Activated naive CD8-positive, alpha-beta T cell treated with anti-CD3 and anti-CD28 coated beads, Interleukin-2, amount 10 ng/mL, durations not matched to agents 7 days and 5 days (primary cell): ENCODE measurements around the gene GEMIN4. TPM values are rescaled to one million over a fixed set of nuclear protein-coding genes. Genes with fewer than 3 reads are reported as not detected.
A peak's percentile ranks its signal among the peaks of the same experiment; 100 is the strongest.

Experiments used
- ATAC-seq: fragments of 150-1000 bp; cut with Tn5 transposase; one replicate; pipeline ENCODE4 v1.10.0; 2021; ENCODE audit warnings: low read depth, moderate library complexity
- POLR2A ChIA-PET: fragments of 350-600 bp; sonication (Branson Sonifier 250); formaldehyde crosslinking; loops from one replicate; lab custom pipeline; 2021; ENCODE audit warnings: antibody characterized with exemption; lab: Charles Lee
- DNase-seq: peaks from one replicate; pipeline ENCODE4 v3.0.0; 2021
- H3K27ac Mint-ChIP-seq: one replicate; pipeline ENCODE4 v1.8.0; 2022; ENCODE audit warnings: mild to moderate bottlenecking, mixed read lengths
- H3K27me3 Mint-ChIP-seq: one replicate; pipeline ENCODE4 v1.8.0; 2022; ENCODE audit warnings: mild to moderate bottlenecking, moderate library complexity, mixed read lengths
- H3K36me3 Mint-ChIP-seq: one replicate; pipeline ENCODE4 v1.8.0; 2021; ENCODE audit warnings: mild to moderate bottlenecking, mixed read lengths
- H3K4me1 Mint-ChIP-seq: one replicate; pipeline ENCODE4 v1.8.0; 2021; ENCODE audit warnings: mixed read lengths
- H3K4me3 Mint-ChIP-seq: one replicate; pipeline ENCODE4 v1.8.0; 2022; ENCODE audit warnings: mild to moderate bottlenecking, moderate library complexity, mixed read lengths
- H3K9me3 Mint-ChIP-seq: one replicate; pipeline ENCODE4 v1.8.0; 2021; ENCODE audit warnings: mixed read lengths
- total RNA-seq, 2 experiments: library from RNA; stranded (reverse); gene quantifications; one replicate each; pipeline ENCODE4 v1.2.3, GENCODE V29; 2021

Gene GEMIN4
- total RNA-seq, 2 experiments from 2014 or later = 29.4 to 30.2 TPM

- Mint-ChIP-seq H3K4me3 (no peak overlapping the region), H3K4me1 (peaks cover 3% of the 10 kb centered on the region), H3K9me3 (peaks cover 3% of the 10 kb centered on the region), H3K27ac (no peak overlapping the region), H3K27me3 (peaks cover 3% of the 10 kb centered on the region), H3K36me3 (no peaks in the 10 kb centered on the region)
- ATAC-seq (no peak), DNase-seq (no peak)
- POLR2A ChIA-PET = no interaction called here
Observed at GRCh38 chr17:726271-726919, 25.7 kb downstream of the GEMIN4 start.

GRCh38 chr17:725746-726145 lies 26.3 kb downstream of the GEMIN4 start:
- H3K36me3 Mint-ChIP-seq = no peaks in the 10 kb centered on the region
- peaks cover 3% of the 10 kb centered on the region for H3K9me3 Mint-ChIP-seq
- H3K27me3 Mint-ChIP-seq = peaks cover 3% of the 10 kb centered on the region
- peaks cover 3% of the 10 kb centered on the region for H3K4me1 Mint-ChIP-seq
- DNase-seq (no peak), ATAC-seq (no peak)
- no peak overlapping the region for H3K4me3 Mint-ChIP-seq
- POLR2A ChIA-PET = interaction anchor here (0.7 kb wide), 1 partner anchor 25 kb away, joined by 3 read pairs; no protein-coding TSS in a partner anchor
- H3K27ac Mint-ChIP-seq = no peak overlapping the region

GRCh38 chr17:725084-725483 lies 27.0 kb downstream of the GEMIN4 start:
- Mint-ChIP-seq H3K27me3 (peaks cover under 1% of the 10 kb centered on the region), H3K4me3 (no peak overlapping the region), H3K9me3 (peaks cover 3% of the 10 kb centered on the region), H3K4me1 (no peaks in the 10 kb centered on the region), H3K27ac (no peak overlapping the region), H3K36me3 (no peaks in the 10 kb centered on the region)
- no peak for DNase-seq
- ATAC-seq = no peak
- POLR2A ChIA-PET = interaction anchor here (0.7 kb wide), 1 partner anchor 26 kb away, joined by 3 read pairs; no protein-coding TSS in a partner anchor

GRCh38 chr17:721540-721937 lies 30.5 kb downstream of the GEMIN4 start:
- H3K4me3 Mint-ChIP-seq = no peak overlapping the region
- POLR2A ChIA-PET = no interaction called here

GRCh38 chr17:720706-721539 lies 31.1 kb downstream of the GEMIN4 start:
- ATAC-seq (no peak), DNase-seq (no peak)
- no peaks in the 10 kb centered on the region for H3K36me3 Mint-ChIP-seq
- no peak overlapping the region for H3K27ac Mint-ChIP-seq
- H3K9me3 Mint-ChIP-seq = peaks cover 3% of the 10 kb centered on the region
- no peaks in the 10 kb centered on the region for H3K4me1 Mint-ChIP-seq
- no peak overlapping the region for H3K4me3 Mint-ChIP-seq
- POLR2A ChIA-PET = no interaction called here
- H3K27me3 Mint-ChIP-seq = peaks cover 3% of the 10 kb centered on the region

More at GRCh38 chr17:721540-721937, 30.5 kb downstream of the GEMIN4 start:
- ATAC-seq (no peak), DNase-seq (no peak)
- Mint-ChIP-seq H3K27ac (no peak overlapping the region), H3K27me3 (peaks cover 3% of the 10 kb centered on the region), H3K9me3 (peaks cover 3% of the 10 kb centered on the region), H3K4me1 (no peaks in the 10 kb centered on the region), H3K36me3 (no peaks in the 10 kb centered on the region)

- no peak overlapping the region for H3K4me3 Mint-ChIP-seq
- peaks cover 3% of the 10 kb centered on the region for H3K4me1 Mint-ChIP-seq
- no peak for DNase-seq
- POLR2A ChIA-PET = no interaction called here
- H3K9me3 Mint-ChIP-seq = no peaks in the 10 kb centered on the region
- peaks cover 3% of the 10 kb centered on the region for H3K36me3 Mint-ChIP-seq
- ATAC-seq = no peak
- peaks cover 3% of the 10 kb centered on the region for H3K27me3 Mint-ChIP-seq
- H3K27ac Mint-ChIP-seq = no peak overlapping the region
Observed at GRCh38 chr17:718075-718474, 34.0 kb downstream of the GEMIN4 start.

- no peak overlapping the region for H3K4me3 Mint-ChIP-seq
Observed at GRCh38 chr17:708132-708531, 43.9 kb downstream of the GEMIN4 start.

GRCh38 chr17:705863-706262 lies 46.2 kb downstream of the GEMIN4 start:
- Mint-ChIP-seq H3K4me1 (peaks cover 13% of the 10 kb centered on the region), H3K27ac (no peak overlapping the region), H3K4me3 (no peak overlapping the region), H3K36me3 (peaks cover 13% of the 10 kb centered on the region), H3K9me3 (no peaks in the 10 kb centered on the region), H3K27me3 (no peaks in the 10 kb centered on the region)
- DNase-seq (no peak), ATAC-seq (no peak)
- POLR2A ChIA-PET = no interaction called here

More at GRCh38 chr17:708132-708531, 43.9 kb downstream of the GEMIN4 start:
- POLR2A ChIA-PET = no interaction called here
- Mint-ChIP-seq H3K36me3 (peaks cover 13% of the 10 kb centered on the region), H3K4me1 (peaks cover 22% of the 10 kb centered on the region), H3K9me3 (no peaks in the 10 kb centered on the region), H3K27me3 (no peaks in the 10 kb centered on the region), H3K27ac (no peak overlapping the region)
- ATAC-seq = no peak
- no peak for DNase-seq

GRCh38 chr17:705011-705410 lies 47.1 kb downstream of the GEMIN4 start:
- Mint-ChIP-seq H3K4me3 (no peak overlapping the region), H3K4me1 (peaks cover 14% of the 10 kb centered on the region), H3K36me3 (peaks cover 13% of the 10 kb centered on the region), H3K27ac (no peak overlapping the region), H3K9me3 (no peaks in the 10 kb centered on the region), H3K27me3 (no peaks in the 10 kb centered on the region)
- ATAC-seq = no peak
- POLR2A ChIA-PET = interaction anchor here (0.6 kb wide), 2 partner anchors 38 to 75 kb away, joined by 3 to 4 read pairs; no protein-coding TSS in a partner anchor
- DNase-seq = no peak

- Mint-ChIP-seq H3K36me3 (peaks cover 10% of the 10 kb centered on the region), H3K4me1 (peaks cover 11% of the 10 kb centered on the region), H3K27ac (no peak overlapping the region), H3K4me3 (no peak overlapping the region), H3K9me3 (no peaks in the 10 kb centered on the region), H3K27me3 (no peaks in the 10 kb centered on the region)
- ATAC-seq = no peak
- POLR2A ChIA-PET = interaction anchor here (0.6 kb wide), 1 partner anchor 39 kb away, joined by 3 read pairs; no protein-coding TSS in a partner anchor
- DNase-seq = no peak
Observed at GRCh38 chr17:704111-704864, 47.8 kb downstream of the GEMIN4 start.

- no peak overlapping the region for H3K27ac Mint-ChIP-seq
- ATAC-seq (no peak), DNase-seq (no peak)
- peaks cover 5% of the 10 kb centered on the region for H3K36me3 Mint-ChIP-seq
- no peaks in the 10 kb centered on the region for H3K27me3 Mint-ChIP-seq
- no peaks in the 10 kb centered on the region for H3K9me3 Mint-ChIP-seq
- H3K4me1 Mint-ChIP-seq = peaks cover 5% of the 10 kb centered on the region
- no peak overlapping the region for H3K4me3 Mint-ChIP-seq
- POLR2A ChIA-PET = no interaction called here
Observed at GRCh38 chr17:703081-703875, 48.8 kb downstream of the GEMIN4 start.

GRCh38 chr17:700504-701094 lies 51.5 kb downstream of the GEMIN4 start:
- Mint-ChIP-seq H3K27ac (no peak overlapping the region), H3K36me3 (peaks cover 3% of the 10 kb centered on the region), H3K4me3 (no peak overlapping the region), H3K27me3 (no peaks in the 10 kb centered on the region), H3K9me3 (no peaks in the 10 kb centered on the region), H3K4me1 (peaks cover 3% of the 10 kb centered on the region)
- DNase-seq (no peak), ATAC-seq (peak; percentile 30)
- POLR2A ChIA-PET = interaction anchor here (0.5 to 1.0 kb wide), 3 partner anchors 276 to 318 kb away, joined by 3 to 9 read pairs (median 3); no protein-coding TSS in a partner anchor
